Body of pancreas (tissue), 4 donors: Measurements from ENCODE around the gene CST7. TPM values are rescaled to one million over a fixed set of nuclear protein-coding genes. Genes with fewer than 3 reads are reported as not detected.

Experiments used
- ATAC-seq: fragments of 150-250 bp; one replicate; pipeline ENCODE4 v1.9.1; 2016
- DNase-seq, 4 donors: peaks; one replicate each; pipeline ENCODE4 v3.0.0-alpha.2; 2019
- H3K27ac ChIP-seq, 4 donors: fragments of 200-600 bp; sonication (generic); 1 replicate in 3 of 4; 2 replicates in 1 of 4; pipeline versions ENCODE4 v1.5.1 to v1.6.1; 2016 to 2019; ENCODE audit warnings: mild to moderate bottlenecking in 1 of 4, mixed read lengths in 1 of 4, moderate library complexity in 1 of 4
- H3K27me3 ChIP-seq, 2 donors: fragments of 200-600 bp; sonication (generic); one replicate each; pipeline ENCODE4 v1.6.0; 2016; ENCODE audit warnings: mild to moderate bottlenecking in 1 of 2
- H3K36me3 ChIP-seq, 2 donors: fragments of 200-600 bp; sonication (generic); replicated peaks in 1 of 2; 2 replicates each; pipeline ENCODE4 v1.5.1; 2016; ENCODE audit warnings: low read depth in 2 of 2; ENCODE audit not compliant: insufficient read depth in 1 of 2
- H3K4me1 ChIP-seq: fragments of 200-600 bp; sonication (generic); one replicate; pipeline ENCODE4 v1.6.0; 2016
- H3K4me3 ChIP-seq, 2 donors: fragments of 200-600 bp; sonication (generic); 1 replicate in 1 of 2; 2 replicates in 1 of 2; pipeline ENCODE4 v1.5.1; 2016 to 2019
- H3K9me3 ChIP-seq, 3 donors: fragments of 200-600 bp; sonication (generic); 1 replicate in 2 of 3; 2 replicates in 1 of 3; pipeline ENCODE4 v1.5.1; 2016
- CTCF ChIP-seq, 7 experiments: fragments of 450-650 bp in 4 of 7; fragments of 200-600 bp in 3 of 7; sonication (generic) in 3 of 7; IDR thresholded peaks; one replicate each; pipeline ENCODE4 v1.5.1; 2016 to 2019; ENCODE audit warnings: antibody characterized with exemption in 7 of 7
- POLR2A ChIP-seq, 3 donors: fragments of 450-650 bp; IDR thresholded peaks; one replicate each; pipeline ENCODE4 v1.6.1; 2016; ENCODE audit warnings: antibody characterized with exemption in 3 of 3, mild to moderate bottlenecking in 2 of 3
- WGBS, 2 donors: methylation state at CpG; one replicate each; pipeline ENCODE4 v1.1.5; 2017; 5-methylcytosine and 5-hydroxymethylcytosine counted together
- intact Hi-C: fragments of 100-400 bp; cut with DNase I; formaldehyde crosslinking; loops from one replicate; pipeline ENCODE4 v1.15.1; 2023
- total RNA-seq, 2 donors: library from RNA; depleted of rRNA; stranded (reverse); fragments of >200 nt; gene quantifications; one replicate each; pipeline ENCODE4 v1.1.0, GENCODE V29; 2016

CST7 gene
- 1 to 10 TPM; 1.8 to 4.0 TPM for total RNA-seq

- 65 to 79% methylated on average over 4 to 19 of the region's 20 CpGs for WGBS, 2 donors
- peak within 1 kb of the TSS in 1 of 4 donors; percentile 17 for H3K27ac ChIP-seq
Measured at GRCh38 chr20:24948939-24949679, at the start of gene CST7. TSS of gene CST7 (plus strand) at chr20:24949269. CDS start at chr20:24949506, 237 bp downstream.

GRCh38 chr20:24906806-24907205 lies 42.3 kb upstream of the CST7 start:
- peaks cover 0 to 9% (median 0%) of the 10 kb centered on the region in 3 donors for H3K9me3 ChIP-seq
- no peaks in the 10 kb centered on the region for H3K27me3 ChIP-seq
- WGBS, 2 donors, result 95 to 96% methylated on average over 1 of the region's 1 CpG
- H3K36me3 ChIP-seq, result no peaks in the 10 kb centered on the region
- TF ChIP-seq POLR2A (IDR thresholded peaks at IDR 0.05) (no peak), CTCF (IDR thresholded peaks at IDR 0.05) (no peak)
- intact Hi-C loops, result no loop called here
- no peak overlapping the region for H3K4me3 ChIP-seq
- H3K4me1 ChIP-seq, result no peaks in the 10 kb centered on the region
- H3K27ac ChIP-seq, result no peak overlapping the region
- DNase-seq (no peak), ATAC-seq (no peak)

More at GRCh38 chr20:24948939-24949679, at the start of gene CST7:
- Histone ChIP-seq H3K36me3 (no peaks in the 10 kb centered on the region), H3K4me1 (no peaks in the 10 kb centered on the region), H3K4me3 (no peak within 1 kb of the TSS), H3K27me3 (no peaks in the 10 kb centered on the region), H3K9me3 (no peaks in the 10 kb centered on the region)
- peak in 2 of 4 donors; percentile 10 to 56 for DNase-seq
- no peak for ATAC-seq
- TF ChIP-seq CTCF (IDR thresholded peaks at IDR 0.05) (no peak), POLR2A (IDR thresholded peaks at IDR 0.05) (no peak)
- intact Hi-C loops, result no loop called here

- Histone ChIP-seq H3K27ac (no peak overlapping the region), H3K4me3 (no peak overlapping the region), H3K9me3 (peaks cover 0 to 9% (median 0%) of the 10 kb centered on the region in 3 donors), H3K27me3 (no peaks in the 10 kb centered on the region), H3K36me3 (no peaks in the 10 kb centered on the region), H3K4me1 (no peaks in the 10 kb centered on the region)
- WGBS, 2 donors, result 78 to 91% methylated on average over 1 of the region's 1 CpG
- no peak for DNase-seq
- ATAC-seq, result no peak
- intact Hi-C loops, result no loop called here
- TF ChIP-seq CTCF (IDR thresholded peaks at IDR 0.05), result no peak
- TF ChIP-seq POLR2A (IDR thresholded peaks at IDR 0.05), result no peak
Measured at GRCh38 chr20:24908642-24909041, 40.4 kb upstream of the CST7 start.

- no peak overlapping the region for H3K4me3 ChIP-seq
- no peaks in the 10 kb centered on the region for H3K36me3 ChIP-seq
- intact Hi-C loops, result no loop called here
- TF ChIP-seq CTCF (IDR thresholded peaks at IDR 0.05), result no peak
- TF ChIP-seq POLR2A (IDR thresholded peaks at IDR 0.05), result no peak
- DNase-seq (no peak), ATAC-seq (no peak)
- H3K27me3 ChIP-seq, result no peaks in the 10 kb centered on the region
- no peaks in the 10 kb centered on the region for H3K4me1 ChIP-seq
- peaks cover 0 to 9% (median 0%) of the 10 kb centered on the region in 3 donors for H3K9me3 ChIP-seq
- WGBS, 2 donors, result 86 to 90% methylated on average over 9 of the region's 9 CpGs
- no peak overlapping the region for H3K27ac ChIP-seq
Measured at GRCh38 chr20:24909086-24909780, 39.8 kb upstream of the CST7 start.
